CD4-positive, alpha-beta T cell treated with Interleukin-15 for 4 hours (primary cell): ENCODE results near the gene RAPSN.

ENCODE experiments used
- DNase-seq: peaks from one replicate; pipeline ENCODE4 v3.0.0-alpha.2; 2020; ENCODE audit warnings: low spot score

The RAPSN gene

DNA sequence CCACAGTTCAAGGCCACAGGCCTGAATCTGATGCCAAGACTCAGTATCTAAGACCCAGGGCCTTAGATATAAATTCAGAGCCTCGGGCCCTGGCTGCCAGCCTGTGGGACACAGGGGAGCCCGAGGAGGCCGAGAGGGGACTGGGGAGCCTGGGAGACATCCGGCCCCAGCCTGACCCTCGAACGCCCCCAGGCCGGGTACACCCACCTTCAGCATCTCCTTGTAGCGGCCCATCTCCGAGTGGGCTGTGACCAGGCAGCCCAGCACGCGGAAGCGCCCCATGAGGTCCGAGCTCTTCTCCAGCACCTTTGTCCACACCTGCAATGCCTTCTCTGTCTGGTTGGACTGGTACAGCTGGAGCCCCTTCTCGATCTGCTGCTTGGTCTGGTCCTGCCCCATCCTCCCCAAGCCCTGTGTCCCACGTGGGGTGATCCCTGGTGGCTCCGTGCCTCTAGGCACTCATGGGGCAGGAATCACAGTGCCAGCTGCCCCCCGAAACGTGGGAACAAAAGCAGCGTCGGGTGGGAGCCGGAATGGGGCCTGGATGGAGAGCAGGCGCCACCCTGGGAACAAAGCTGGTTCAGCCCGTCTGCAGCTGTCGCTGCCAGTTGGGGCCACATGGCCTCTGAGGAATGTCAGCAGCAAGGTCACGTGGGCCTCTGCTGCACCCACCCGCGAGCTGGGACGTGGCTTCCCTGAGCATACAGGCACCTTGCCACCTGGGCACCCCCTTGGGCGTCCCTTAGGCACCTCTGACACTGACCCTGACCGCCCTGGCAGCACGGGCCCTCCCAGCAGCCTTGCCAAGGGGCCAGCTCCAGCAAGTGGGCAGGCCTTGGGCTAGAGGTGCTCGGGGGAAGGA, at the start of gene RAPSN:
Gene RAPSN (minus strand): TSS at position 571 of the 862 bp plus-strand sequence. CDS start 172 bp downstream, at position 399.
- DNase-seq = no peak

GRCh38 chr11:47498149-47498548, 49.2 kb upstream of the RAPSN start:
- DNase-seq = no peak

DNA sequence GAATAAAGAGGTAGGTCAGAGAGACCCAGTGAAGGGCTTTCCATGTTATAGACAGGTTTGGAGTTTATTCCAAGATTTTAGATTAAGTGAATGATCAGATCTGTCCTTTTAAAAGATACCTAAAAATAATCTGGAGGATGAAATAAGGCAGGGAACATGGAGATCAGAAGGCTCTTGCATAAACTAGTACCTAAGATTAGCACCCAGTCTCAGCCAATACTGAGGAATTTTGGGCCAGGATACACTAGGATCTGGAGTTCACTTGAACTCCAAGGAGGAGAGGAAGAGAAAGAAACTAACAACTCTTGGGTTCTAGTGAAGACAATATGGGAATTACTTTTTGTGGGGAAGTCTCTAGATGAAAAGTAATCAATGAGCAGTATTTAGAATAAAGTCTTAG, 47.9 kb upstream of the RAPSN start:
- DNase-seq = no peak

DNA sequence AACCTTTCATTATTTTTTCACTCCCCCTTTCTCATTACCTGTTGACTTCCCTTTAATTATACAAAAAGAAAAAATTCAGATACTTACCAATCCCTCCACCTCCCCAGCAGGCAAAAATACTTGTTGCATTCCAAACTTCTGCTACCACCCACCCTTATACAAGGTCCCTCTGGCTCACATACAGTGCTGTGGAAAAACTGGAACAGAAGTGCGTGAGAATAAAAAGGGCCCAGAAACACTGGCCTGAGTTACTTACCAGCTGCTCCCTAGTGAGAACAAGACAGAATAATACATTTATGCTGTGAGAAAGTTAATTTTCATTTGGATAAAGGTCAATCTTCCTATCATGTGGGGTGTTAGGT, 46.9 kb upstream of the RAPSN start:
- DNase-seq = no peak

DNA sequence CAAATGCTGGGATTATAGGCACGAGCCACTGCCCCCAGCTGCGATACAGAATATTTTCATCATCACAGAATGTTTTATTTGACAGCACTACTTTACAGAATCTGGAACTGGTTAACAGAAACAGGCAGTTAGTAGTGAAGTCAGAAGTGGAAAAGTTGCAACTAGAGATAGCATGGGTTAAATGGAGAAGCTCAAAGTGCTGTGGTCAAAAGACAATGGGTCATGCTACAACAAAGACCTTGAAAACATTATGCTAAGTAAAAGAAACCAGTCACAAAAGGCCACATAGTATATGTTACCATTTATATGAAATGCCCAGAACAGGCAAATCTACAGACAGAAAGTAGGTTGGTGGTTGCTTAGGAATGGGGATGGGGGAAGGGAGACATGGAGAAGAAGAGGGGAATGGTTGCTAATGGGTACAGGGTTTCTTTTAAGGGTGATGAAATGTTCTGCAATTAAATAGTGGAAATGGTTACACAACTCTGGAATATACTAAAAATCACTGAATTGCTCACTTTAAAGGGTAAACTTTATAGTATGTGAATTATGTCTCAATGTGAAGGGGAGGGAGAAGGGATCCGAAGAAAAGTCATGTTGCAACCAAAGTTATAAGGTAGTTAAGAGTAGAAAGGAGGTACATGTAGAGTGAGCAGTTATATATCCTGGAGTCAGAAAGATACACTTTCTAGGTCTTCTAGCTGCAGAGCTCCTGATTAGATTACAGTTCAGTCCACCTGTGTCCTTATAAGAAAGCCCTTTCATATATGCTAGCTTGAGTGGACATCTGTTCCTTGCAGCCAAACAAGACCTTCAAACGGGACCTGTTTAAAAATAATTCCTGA, 46.3 kb upstream of the RAPSN start:
- no peak for DNase-seq

GRCh38 chr11:47489395-47489755, 40.4 kb upstream of the RAPSN start:
- DNase-seq = no peak

DNA sequence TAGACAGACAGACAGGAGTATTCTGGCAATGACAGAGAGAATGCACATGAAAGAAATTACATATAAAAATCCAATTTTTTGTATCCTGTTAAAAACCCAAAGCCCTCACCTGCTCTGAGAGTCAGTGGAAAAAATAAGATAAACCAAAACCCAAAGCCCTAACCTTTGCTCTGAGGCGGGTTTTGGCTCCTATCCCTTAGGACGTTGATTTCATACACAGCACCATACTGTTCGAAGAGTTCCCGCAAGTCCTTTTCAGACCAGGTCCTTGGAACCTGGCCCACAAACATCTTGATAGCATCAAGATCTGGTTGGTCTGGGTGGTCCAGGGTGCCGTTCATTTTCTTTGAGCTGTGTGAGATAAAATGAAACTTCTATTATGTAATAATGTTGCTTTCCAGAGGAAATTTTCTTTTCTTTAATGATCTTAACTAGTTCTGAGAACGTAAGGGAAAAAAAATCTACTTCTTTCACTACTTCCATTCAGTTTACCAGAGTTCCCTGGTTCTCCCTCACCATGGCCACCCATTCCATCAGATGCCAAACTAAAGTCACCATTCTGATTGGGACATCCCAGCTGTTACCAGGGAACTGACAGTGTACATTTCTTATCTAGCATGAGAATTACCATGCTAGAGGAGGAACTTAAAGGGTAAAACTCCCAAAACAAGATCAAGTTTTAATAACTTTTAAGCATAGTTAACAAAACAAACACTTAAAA, 39.9 kb upstream of the RAPSN start:
- no peak for DNase-seq

- no peak for DNase-seq
Observed at GRCh38 chr11:47488111-47488510, 39.2 kb upstream of the RAPSN start.

DNA sequence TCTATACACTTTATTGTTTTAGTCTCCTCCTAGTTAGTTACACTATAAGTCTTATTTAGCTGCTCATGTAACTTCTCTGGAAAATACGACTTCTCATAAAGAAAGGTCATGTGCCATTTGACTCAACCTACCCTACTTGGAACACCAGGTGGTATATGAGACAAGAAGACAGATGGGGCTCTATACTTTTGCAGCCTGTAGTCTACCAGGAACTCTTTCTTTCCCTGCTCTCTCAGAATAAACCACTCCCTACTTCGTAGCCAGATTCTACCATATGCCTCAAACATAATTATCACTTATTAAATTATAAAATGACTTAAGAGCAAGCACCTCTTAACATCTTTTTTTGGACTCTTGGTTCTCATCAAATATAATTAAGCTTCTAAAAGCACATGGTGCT, 38.5 kb upstream of the RAPSN start:
- DNase-seq = no peak

GRCh38 chr11:47485107-47485506, 36.2 kb upstream of the RAPSN start:
- DNase-seq = no peak

- DNase-seq = no peak
Observed at GRCh38 chr11:47483457-47483856, 34.5 kb upstream of the RAPSN start.

- no peak for DNase-seq
Observed at GRCh38 chr11:47480762-47481161, 31.8 kb upstream of the RAPSN start.

- DNase-seq = no peak
Observed at GRCh38 chr11:47478651-47479329, 29.9 kb upstream of the RAPSN start.

GRCh38 chr11:47477753-47478152, 28.8 kb upstream of the RAPSN start:
- DNase-seq = no peak

- no peak for DNase-seq
Observed at GRCh38 chr11:47477323-47477722, 28.4 kb upstream of the RAPSN start.

DNA sequence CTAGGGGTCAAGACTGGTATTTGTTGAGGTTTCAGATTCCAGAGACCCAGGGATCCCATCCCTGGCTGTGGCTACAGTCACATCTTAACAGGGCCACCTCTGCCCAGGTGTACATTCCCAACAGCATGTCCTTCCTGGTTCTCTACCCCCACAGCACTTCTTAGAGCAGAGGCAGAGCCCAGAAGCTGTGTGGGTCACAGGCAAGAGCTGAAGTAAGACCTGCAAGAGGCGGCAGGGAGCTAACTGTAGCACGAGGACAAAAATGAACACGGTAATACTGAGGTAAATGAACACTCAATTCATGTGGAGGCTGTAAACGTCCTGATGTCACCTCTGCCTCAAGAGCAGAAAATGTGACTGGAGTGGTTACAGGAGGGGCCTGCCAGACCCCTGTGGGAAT, 21.7 kb upstream of the RAPSN start:
- no peak for DNase-seq

GRCh38 chr11:47469361-47470179, 20.6 kb upstream of the RAPSN start:
- DNase-seq = no peak

GRCh38 chr11:47468598-47469214, 19.8 kb upstream of the RAPSN start:
- DNase-seq = no peak

- DNase-seq = no peak
Observed at GRCh38 chr11:47467357-47467756, 18.4 kb upstream of the RAPSN start.

GRCh38 chr11:47466701-47467250, 17.8 kb upstream of the RAPSN start:
- no peak for DNase-seq
